Lung microvascular endothelial cell (primary cell): ENCODE data around the gene MYB. TPM values are rescaled to one million over a fixed set of nuclear protein-coding genes. Genes with fewer than 3 reads are reported as not detected.
"Not testable (repeated sequence)": the region's sequence is repeated elsewhere in the genome, so short reads cannot be mapped to it uniquely, and the experiment has no call there.

Source experiments
- DNase-seq, 2 donors: peaks; one replicate each; pipeline versions ENCODE4 v3.0.0 to v3.0.0-alpha.2; 2010; ENCODE audit warnings: low read depth in 2 of 2
- total RNA-seq: library from RNA; depleted of rRNA; stranded (reverse); fragments of >200 nt; gene quantifications from 2 replicates; pipeline ENCODE4 v1.2.1, GENCODE V29; 2014

MYB gene
- total RNA-seq, 1 donor from 2014 or later: not detected

DNA sequence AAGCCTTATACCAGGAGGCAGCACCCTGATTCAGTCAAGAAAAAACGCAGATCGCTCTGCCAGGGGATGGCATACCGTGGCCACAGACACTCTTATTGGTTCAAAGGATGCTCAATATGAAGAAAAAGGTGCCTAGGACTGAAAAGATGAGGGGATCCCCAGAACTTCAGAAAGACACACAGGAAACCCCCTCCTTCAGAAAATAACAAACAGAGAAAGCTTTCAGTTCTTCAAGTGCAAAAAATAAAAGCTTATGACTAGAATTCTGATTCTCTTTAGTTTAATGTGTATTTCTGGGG, 17.7 kb upstream of the MYB start:
- no peak for DNase-seq

- DNase-seq: not testable (repeated sequence)
These were observed 16.7 kb upstream of the MYB start for GRCh38 chr6:135164387-135164786.

- DNase-seq: no peak
These were observed 16.1 kb upstream of the MYB start for GRCh38 chr6:135165031-135165430.

GRCh38 chr6:135166515-135166914, 14.6 kb upstream of the MYB start:
- DNase-seq: no peak

GRCh38 chr6:135167617-135168016, 13.5 kb upstream of the MYB start:
- no peak for DNase-seq

- no peak for DNase-seq
These were observed 12.3 kb upstream of the MYB start for GRCh38 chr6:135168766-135169165.

DNA sequence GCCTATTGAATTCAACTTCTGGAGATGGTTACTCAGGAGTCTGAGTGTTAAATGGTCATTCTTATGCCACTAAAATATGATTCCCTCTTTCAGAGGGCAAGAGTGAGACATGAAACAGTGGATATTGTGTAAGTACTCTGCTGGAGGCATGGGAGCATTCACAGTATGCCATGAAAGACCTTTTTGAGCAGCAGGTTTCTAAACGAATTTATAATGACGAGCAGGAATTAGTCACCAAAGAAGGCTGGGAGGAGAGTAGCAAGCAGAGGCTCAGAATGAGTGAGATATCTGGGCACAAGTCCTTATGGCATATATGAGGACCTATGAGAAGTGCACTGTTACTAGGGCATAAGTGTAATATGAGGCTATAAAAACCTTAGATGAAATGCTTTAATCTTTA, 10.9 kb upstream of the MYB start:
- DNase-seq: no peak

- DNase-seq: no peak
These were observed 10.3 kb upstream of the MYB start for GRCh38 chr6:135170849-135171248.

DNA sequence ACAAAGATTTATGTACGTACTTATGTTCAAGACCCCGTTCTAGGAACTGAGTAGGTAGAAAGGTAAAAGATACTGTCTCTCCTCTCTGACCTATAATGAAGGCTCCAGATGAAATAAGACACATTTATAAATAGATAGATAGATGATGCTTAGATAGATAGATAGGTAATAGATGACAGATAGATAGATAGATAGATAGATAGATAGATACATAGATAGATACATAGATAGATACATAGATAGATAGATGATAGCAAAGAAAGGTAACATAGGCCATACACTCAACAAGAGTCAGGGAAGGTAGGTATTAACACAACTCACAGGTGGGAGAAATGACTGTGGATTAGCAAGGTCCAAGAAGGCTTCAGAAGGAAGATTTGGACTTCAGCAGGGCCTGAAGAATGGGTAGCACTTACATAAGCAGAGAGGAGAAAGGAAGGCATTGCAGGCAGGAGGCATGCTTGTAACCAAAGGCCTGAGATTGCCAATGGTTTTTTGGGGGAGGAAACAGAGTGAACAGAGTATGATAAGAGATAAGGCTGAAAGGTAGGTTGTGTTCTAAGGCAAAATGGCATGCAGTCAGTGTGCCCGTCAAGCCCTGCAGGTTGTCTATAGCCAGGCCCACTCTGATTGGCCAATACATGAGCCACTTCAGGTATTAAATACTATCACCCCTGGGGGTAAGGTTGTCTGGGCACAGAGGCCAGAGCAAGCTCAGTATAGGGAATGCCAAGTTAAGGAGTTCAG, 7.7 kb upstream of the MYB start:
- no peak for DNase-seq

- no peak for DNase-seq
These were observed 7.1 kb upstream of the MYB start for GRCh38 chr6:135173989-135174484.

GRCh38 chr6:135176058-135176457, 5.0 kb upstream of the MYB start:
- DNase-seq: no peak

- no peak for DNase-seq
These were observed 4.6 kb upstream of the MYB start for GRCh38 chr6:135176464-135176863.

GRCh38 chr6:135179372-135179771, 1.7 kb upstream of the MYB start:
- no peak for DNase-seq

GRCh38 chr6:135179920-135180541, 1.1 kb upstream of the MYB start:
- no peak for DNase-seq

DNA sequence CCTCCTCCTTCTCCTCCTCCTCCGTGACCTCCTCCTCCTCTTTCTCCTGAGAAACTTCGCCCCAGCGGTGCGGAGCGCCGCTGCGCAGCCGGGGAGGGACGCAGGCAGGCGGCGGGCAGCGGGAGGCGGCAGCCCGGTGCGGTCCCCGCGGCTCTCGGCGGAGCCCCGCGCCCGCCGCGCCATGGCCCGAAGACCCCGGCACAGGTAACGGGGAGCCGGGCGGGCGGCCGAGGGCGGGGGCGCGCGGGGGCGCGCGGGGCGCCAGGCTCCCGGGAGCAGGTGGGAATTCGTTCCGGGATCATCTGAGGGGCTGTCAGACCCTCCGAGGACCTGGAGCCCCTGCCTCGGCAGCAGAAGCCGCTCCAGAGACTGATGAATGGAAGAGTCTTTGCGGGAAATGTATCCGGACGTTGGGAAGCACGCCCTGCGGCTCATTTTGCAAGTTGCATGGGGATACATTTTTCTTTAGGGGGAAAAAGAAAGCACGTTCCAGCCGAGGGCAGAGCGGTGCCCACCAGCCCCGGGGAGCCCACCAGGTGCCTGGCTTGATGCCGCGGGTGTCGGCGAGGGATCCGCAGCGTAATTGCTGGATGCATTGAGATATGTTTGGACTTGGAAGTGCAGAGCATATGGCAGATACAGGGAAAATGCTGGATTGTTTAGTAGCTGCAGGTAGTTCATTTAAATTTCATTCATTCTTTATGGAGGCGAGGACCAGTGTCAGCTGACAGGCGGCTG, 394 bp downstream of the MYB start:
- DNase-seq: peak; percentile 4 to 31

DNA sequence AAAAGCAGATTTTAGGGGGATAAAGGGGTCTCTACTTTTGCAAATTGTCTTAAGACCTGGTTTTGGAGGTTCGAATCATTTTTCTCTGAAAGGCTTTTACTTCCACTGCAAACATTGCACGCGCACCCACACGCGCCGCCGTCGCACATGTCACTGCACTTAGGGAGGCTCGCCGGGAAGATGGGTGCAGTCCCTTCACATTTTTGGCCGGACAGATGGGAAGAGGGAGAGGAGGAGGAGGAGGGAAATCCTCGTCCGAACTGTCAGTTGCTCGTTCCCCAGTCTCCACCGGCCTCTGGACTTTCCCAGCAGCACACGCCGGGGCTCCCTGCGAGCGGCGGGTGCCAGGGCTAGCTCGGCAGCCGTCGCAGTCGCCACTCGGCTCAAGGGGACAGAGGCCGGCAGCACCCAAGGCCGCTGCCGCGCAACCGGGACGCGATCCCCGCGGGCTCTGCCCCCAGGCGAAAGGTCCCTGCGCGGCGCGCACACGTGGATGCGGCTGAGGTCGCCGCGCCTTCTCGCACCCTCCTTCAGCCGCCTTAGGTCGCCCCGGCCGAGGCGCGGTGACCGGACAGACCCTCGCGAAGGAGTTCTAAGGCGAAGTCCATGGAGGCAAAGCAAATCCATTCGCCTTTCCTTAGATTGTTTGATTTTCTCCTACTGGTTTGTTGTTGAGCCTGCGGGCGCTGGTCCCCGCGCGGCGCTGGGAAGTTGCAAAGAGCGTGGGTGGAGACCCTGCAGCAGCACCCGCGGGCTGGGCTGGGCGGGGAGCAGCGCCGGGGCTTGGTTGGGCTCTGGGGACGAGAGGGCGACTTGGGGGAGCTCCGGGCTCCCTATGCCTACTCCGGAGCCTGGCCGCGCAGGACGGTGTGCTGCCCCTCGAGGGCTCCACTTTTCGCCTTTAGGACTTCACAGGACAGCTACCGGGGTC, 1.2 kb downstream of the MYB start:
- DNase-seq: peak; percentile 6 to 8

DNA sequence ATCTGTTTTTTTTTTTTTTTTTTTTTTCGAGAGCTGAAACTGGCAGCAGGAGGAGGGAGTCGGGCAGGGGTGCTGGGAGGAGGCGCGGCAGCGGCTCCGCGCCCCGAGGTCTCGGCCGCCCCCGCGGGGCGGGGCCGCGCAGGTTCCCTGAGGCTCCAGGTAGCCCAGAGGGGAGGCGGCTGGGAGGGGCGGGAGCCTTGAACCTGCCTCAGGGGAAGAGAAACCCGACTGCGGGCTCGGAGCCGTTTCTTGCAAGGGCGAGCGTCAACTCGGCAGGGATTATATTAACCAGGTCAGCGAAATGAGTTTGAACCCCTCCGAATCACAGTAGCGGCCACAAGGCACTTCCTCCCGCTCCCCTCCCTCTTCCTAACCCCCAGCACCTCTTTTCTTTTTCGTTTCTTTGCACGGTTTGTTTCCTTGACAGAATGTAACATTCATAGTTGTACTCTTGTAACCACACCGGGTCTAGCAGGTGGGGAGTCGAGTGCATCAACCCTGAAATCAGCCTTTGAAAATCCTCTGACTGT, 2.0 kb downstream of the MYB start:
- no peak for DNase-seq

DNA sequence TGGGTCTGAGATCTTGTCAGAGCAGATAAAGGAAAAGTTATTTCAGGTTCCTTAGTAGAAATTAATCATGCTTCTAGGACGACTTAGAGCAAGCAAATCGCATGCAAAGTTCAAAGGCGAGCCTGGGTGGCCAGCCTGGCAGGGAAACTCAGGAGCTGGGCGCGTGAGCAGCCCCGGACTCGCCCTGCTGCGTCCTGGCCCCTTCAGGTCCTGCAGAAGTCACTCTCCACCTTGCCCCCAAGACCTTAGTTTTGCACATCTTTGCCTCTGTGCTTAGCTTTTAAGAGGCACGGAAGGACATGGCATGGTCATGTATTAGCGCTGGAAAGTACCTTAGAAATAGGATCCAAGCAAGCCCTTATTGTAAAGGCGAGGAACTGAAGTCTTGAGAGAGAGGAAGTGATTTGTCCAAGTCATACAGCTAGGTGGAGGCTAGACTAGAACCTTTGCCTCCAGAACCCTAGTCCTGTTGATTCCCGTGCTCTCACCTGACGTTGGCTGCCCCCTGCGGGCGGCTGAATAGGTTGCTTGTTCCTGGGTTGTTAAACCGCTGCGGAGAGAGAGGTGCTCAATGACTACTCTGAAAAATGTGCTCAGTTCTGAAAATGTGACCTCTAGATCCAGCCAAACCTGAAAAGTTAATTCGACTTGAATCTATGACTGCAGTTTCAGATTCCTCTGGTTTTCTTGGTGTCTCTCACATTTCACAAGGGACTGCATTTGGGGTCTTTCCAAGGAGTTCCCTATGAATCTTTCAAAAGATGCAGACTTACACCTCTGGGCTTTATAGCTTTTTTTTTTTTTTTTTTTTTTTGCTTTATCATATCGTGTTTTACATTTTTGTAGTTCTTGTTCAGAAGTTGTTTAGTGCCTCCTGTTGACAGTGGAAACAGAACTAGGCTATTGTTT, 2.7 kb downstream of the MYB start:
- peak; percentile 18 to 39 for DNase-seq

DNA sequence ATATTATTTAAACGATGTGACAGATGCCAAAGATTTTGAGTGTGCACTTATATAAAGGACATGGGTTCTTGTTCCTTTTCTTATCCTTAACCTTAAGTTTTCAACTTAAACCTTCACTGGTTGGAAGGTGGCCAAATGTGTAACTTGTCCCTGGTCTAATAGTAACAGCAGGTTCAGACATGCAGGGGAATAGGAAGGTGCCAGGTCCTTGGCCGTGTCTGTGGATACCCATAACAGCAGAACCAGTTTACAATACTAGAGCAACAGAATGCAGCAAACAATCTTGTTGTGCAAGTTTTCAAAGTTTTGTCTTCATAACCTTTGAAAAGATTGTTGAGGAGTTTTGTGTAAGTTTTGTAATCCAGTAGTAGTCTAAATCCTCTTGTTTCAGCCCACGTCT, 4.4 kb downstream of the MYB start:
- no peak for DNase-seq

DNA sequence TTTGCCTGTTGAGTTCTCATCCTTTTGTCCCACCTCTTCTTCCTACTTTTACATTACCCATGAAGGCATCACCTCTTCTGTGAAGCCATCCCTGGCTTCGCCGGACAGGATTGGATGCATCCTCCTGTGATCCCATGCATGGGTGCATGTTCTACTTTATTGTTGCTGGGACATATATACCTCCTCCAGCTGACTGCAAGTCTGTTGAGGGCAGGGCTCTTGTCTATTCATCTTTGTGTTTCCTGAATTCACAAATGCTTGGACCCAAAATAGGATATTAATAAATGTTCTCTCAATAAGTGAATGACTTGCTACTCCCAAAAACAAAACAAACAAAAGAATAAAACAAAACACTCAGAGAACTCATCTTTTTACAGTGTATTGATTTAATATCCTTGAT, 5.1 kb downstream of the MYB start:
- DNase-seq: no peak
